G401.6 (cell line): ENCODE data around the gene OR7E24.
A peak's percentile ranks its signal among the peaks of the same experiment; 100 is the strongest.
"Not testable (repeated sequence)": the region's sequence is repeated elsewhere in the genome, so short reads cannot be mapped to it uniquely, and the experiment has no call there.

ENCODE experiments used
- FAIRE-seq: peaks from 2 replicates; lab custom pipeline; 2012; peaks lifted over from hg19 to GRCh38; lab: Jason Lieb, UNC

OR7E24 gene

GRCh38 chr19:9250630-9251029 is at the start of gene OR7E24:
OR7E24 (plus strand) TSS chr19:9250930; CDS start chr19:9251044, 114 bp downstream.
- no peak for FAIRE-seq

GRCh38 chr19:9205501-9206113 is 45.1 kb upstream of the OR7E24 start:
- peak; percentile 23 for FAIRE-seq

GRCh38 chr19:9219489-9219888 is 31.2 kb upstream of the OR7E24 start, which contains the start of gene OR7D4:
OR7D4 (minus strand) TSS chr19:9219589; CDS start chr19:9214837, 4,752 bp downstream.
- no peak for FAIRE-seq

GRCh38 chr19:9251236-9251635 is 506 bp downstream of the OR7E24 start:
- FAIRE-seq, result no peak

- FAIRE-seq, result not testable (repeated sequence)
Measured at GRCh38 chr19:9283485-9283884, 32.8 kb downstream of the OR7E24 start.

GRCh38 chr19:9289231-9289884 is 38.6 kb downstream of the OR7E24 start:
- FAIRE-seq, result no peak

- FAIRE-seq, result no peak
Measured at GRCh38 chr19:9295411-9295849, 44.7 kb downstream of the OR7E24 start.

GRCh38 chr19:9296336-9296735 is 45.6 kb downstream of the OR7E24 start:
- FAIRE-seq, result no peak
